Chondrocyte (in vitro differentiated cells): Measurements from ENCODE around the gene SLC35B2. TPM values are rescaled to one million over a fixed set of nuclear protein-coding genes. Genes with fewer than 3 reads are reported as not detected.
A peak's percentile ranks its signal among the peaks of the same experiment; 100 is the strongest.

Source experiments
- DNase-seq: peaks from one replicate; pipeline ENCODE4 v3.0.0; 2021; ENCODE audit warnings: mixed read lengths, low spot score
- H3K27ac Mint-ChIP-seq: one replicate; pipeline ENCODE4 v1.8.0; 2021; ENCODE audit warnings: mild to moderate bottlenecking, moderate library complexity, mixed read lengths; ENCODE audit not compliant: unreplicated experiment
- H3K27me3 Mint-ChIP-seq: 2 replicates; pipeline ENCODE4 v1.8.0; 2021; ENCODE audit warnings: low read depth, mixed read lengths
- H3K36me3 Mint-ChIP-seq: 2 replicates; pipeline ENCODE4 v1.8.0; 2021; ENCODE audit warnings: low read depth, mixed read lengths
- H3K4me1 Mint-ChIP-seq: 2 replicates; pipeline ENCODE4 v1.8.0; 2021; ENCODE audit warnings: low read depth, mild to moderate bottlenecking, mixed read lengths
- H3K4me3 Mint-ChIP-seq: one replicate; pipeline ENCODE4 v1.8.0; 2021; ENCODE audit warnings: mild to moderate bottlenecking, moderate library complexity, mixed read lengths; ENCODE audit not compliant: unreplicated experiment
- H3K9me3 Mint-ChIP-seq: 2 replicates; pipeline ENCODE4 v1.8.0; 2021; ENCODE audit warnings: low read depth, mixed read lengths
- CTCF ChIP-seq: fragments of 200-600 bp; sonication (generic); IDR thresholded peaks from 2 replicates; pipeline ENCODE4 v1.5.0; 2021; ENCODE audit warnings: antibody characterized with exemption, mild to moderate bottlenecking, moderate library complexity
- total RNA-seq: library from RNA; stranded (reverse); gene quantifications from 3 replicates; pipeline ENCODE4 v1.2.1, GENCODE V29; 2021

Gene SLC35B2
- total RNA-seq, 1 donor from 2014 or later: 71.5 TPM

- H3K27ac Mint-ChIP-seq: no peak overlapping the region
- H3K9me3 Mint-ChIP-seq: no peaks in the 10 kb centered on the region
- TF ChIP-seq CTCF: no peak
- no peak for DNase-seq
- H3K36me3 Mint-ChIP-seq: no peaks in the 10 kb centered on the region
- peaks cover 49% of the 10 kb centered on the region for H3K27me3 Mint-ChIP-seq
- peaks cover 4% of the 10 kb centered on the region for H3K4me1 Mint-ChIP-seq
- no peak overlapping the region for H3K4me3 Mint-ChIP-seq
Measured at GRCh38 chr6:44272999-44273566, 15.8 kb upstream of the SLC35B2 start.

- Mint-ChIP-seq H3K27me3 (peaks cover 44% of the 10 kb centered on the region), H3K9me3 (no peaks in the 10 kb centered on the region), H3K4me3 (no peak overlapping the region), H3K4me1 (peaks cover 4% of the 10 kb centered on the region), H3K36me3 (no peaks in the 10 kb centered on the region), H3K27ac (no peak overlapping the region)
- no peak for TF ChIP-seq CTCF
- no peak for DNase-seq
Measured at GRCh38 chr6:44272529-44272928, 15.2 kb upstream of the SLC35B2 start.

GRCh38 chr6:44271914-44272313 is 14.6 kb upstream of the SLC35B2 start:
- DNase-seq: no peak
- Mint-ChIP-seq H3K36me3 (no peaks in the 10 kb centered on the region), H3K4me1 (peaks cover 4% of the 10 kb centered on the region), H3K9me3 (no peaks in the 10 kb centered on the region), H3K27ac (no peak overlapping the region), H3K27me3 (peaks cover 38% of the 10 kb centered on the region), H3K4me3 (no peak overlapping the region)
- TF ChIP-seq CTCF: no peak

- H3K4me3 Mint-ChIP-seq: peak overlapping the region; percentile 45
- no peaks in the 10 kb centered on the region for H3K9me3 Mint-ChIP-seq
- DNase-seq: no peak
- H3K27me3 Mint-ChIP-seq: peaks cover 38% of the 10 kb centered on the region
- no peak for TF ChIP-seq CTCF
- peaks cover 4% of the 10 kb centered on the region for H3K4me1 Mint-ChIP-seq
- peak overlapping the region; percentile 41 for H3K27ac Mint-ChIP-seq
- H3K36me3 Mint-ChIP-seq: no peaks in the 10 kb centered on the region
Measured at GRCh38 chr6:44271406-44271723, 14.0 kb upstream of the SLC35B2 start.

GRCh38 chr6:44270526-44271405 is 13.4 kb upstream of the SLC35B2 start:
- H3K9me3 Mint-ChIP-seq: no peaks in the 10 kb centered on the region
- no peak for TF ChIP-seq CTCF
- peak overlapping the region; percentile 45 for H3K4me3 Mint-ChIP-seq
- DNase-seq: no peak
- peaks cover 4% of the 10 kb centered on the region for H3K4me1 Mint-ChIP-seq
- peaks cover 38% of the 10 kb centered on the region for H3K27me3 Mint-ChIP-seq
- no peaks in the 10 kb centered on the region for H3K36me3 Mint-ChIP-seq
- no peak overlapping the region for H3K27ac Mint-ChIP-seq
